NT2/D1 (cell line): Measurements from ENCODE around the gene CPED1.

ENCODE experiments used
- DNase-seq: peaks from one replicate; pipeline ENCODE4 v3.0.0-alpha.2; 2011; ENCODE audit warnings: low read depth, low spot score
- H3K27me3 ChIP-seq: 2 replicates; pipeline ENCODE4 v1.6.0; 2011; ENCODE audit warnings: mild to moderate bottlenecking; ENCODE audit not compliant: insufficient read length, insufficient read depth
- H3K36me3 ChIP-seq: 2 replicates; pipeline ENCODE4 v1.6.1; 2011; ENCODE audit warnings: mild to moderate bottlenecking, low read length, mixed read lengths; ENCODE audit not compliant: insufficient read depth, insufficient read length
- H3K4me1 ChIP-seq: 2 replicates; pipeline ENCODE4 v1.5.1; 2011; ENCODE audit not compliant: insufficient read depth, insufficient read length
- H3K4me3 ChIP-seq: 2 replicates; pipeline ENCODE4 v1.5.1; 2011; ENCODE audit warnings: low read depth; ENCODE audit not compliant: insufficient read length
- H3K9ac ChIP-seq: 2 replicates; pipeline ENCODE4 v1.6.0; 2011; ENCODE audit warnings: low read depth; ENCODE audit not compliant: insufficient read length
- H3K9me3 ChIP-seq: 2 replicates; pipeline ENCODE4 v1.5.1; 2011; ENCODE audit warnings: mild to moderate bottlenecking, low read length; ENCODE audit not compliant: insufficient read depth
- SUZ12 ChIP-seq: IDR thresholded peaks from 2 replicates; pipeline ENCODE4 v1.6.1; 2011; ENCODE audit not compliant: insufficient read length, insufficient read depth; ENCODE audit errors: extremely low read depth
- YY1 ChIP-seq: IDR thresholded peaks from 2 replicates; pipeline ENCODE4 v1.6.1; 2011; ENCODE audit not compliant: insufficient read length, insufficient read depth
- ZNF274 ChIP-seq: IDR thresholded peaks from 2 replicates; pipeline ENCODE4 v1.6.1; 2011; ENCODE audit warnings: mild to moderate bottlenecking, low read depth, low read length

The CPED1 gene

DNA sequence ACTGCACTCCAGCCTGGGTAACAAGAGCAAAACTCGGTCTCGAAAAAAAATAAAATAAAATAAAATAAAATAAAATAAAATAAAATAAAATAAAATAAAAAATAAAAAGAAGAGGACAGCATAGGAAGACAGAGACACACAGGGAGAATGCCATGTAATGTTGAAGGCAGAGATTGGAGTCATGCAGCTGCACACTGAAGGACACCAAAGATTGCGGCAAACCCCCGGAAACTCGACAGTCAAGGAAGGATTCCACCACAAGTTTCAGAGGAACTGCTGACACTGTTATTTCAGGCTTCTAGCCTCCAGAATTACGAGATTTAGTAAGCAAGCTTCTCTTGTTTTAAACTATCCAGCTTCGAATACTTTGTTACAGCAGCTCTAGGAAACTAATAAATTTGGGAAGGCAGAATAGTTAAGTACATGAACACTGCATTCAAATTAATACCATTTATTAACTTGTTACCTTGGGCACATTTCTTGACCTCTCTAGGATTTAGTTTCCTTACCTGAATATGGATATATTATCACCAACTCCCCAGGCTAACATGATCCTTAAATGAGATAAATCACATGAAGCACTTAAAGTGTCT lies 9.5 kb downstream of the CPED1 start:
- DNase-seq = no peak
- no peak overlapping the region for H3K4me3 ChIP-seq
- no peak overlapping the region for H3K9ac ChIP-seq
- no peaks in the 10 kb centered on the region for H3K27me3 ChIP-seq
- TF ChIP-seq YY1 (no peak), ZNF274 (no peak), SUZ12 (no peak)
- H3K9me3 ChIP-seq = no peaks in the 10 kb centered on the region
- no peaks in the 10 kb centered on the region for H3K36me3 ChIP-seq
- H3K4me1 ChIP-seq = no peaks in the 10 kb centered on the region

DNA sequence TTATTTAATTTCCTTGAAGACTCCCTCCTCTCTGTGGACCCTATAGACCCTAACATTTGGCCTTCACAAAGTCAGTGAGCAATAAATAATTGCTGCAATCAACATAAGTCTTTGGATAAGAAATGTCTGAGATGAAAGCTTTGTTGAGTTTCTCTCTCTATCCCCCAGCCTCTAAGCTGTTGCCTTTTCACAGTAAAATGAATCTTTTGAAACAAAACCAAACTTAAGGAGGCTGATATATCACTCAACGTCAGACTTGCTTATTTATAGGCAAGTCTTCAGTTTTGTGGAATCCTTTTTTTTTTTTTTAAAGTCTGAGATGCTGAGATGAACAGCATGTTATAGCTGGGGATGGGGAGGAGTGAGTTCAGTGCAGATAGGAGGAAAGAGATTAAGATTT lies 10.0 kb downstream of the CPED1 start:
- no peak for DNase-seq
- no peak for TF ChIP-seq YY1
- TF ChIP-seq ZNF274 = no peak
- TF ChIP-seq SUZ12 = no peak
- Histone ChIP-seq H3K36me3 (no peaks in the 10 kb centered on the region), H3K27me3 (no peaks in the 10 kb centered on the region), H3K4me3 (no peak overlapping the region), H3K4me1 (no peaks in the 10 kb centered on the region), H3K9ac (no peak overlapping the region), H3K9me3 (no peaks in the 10 kb centered on the region)

DNA sequence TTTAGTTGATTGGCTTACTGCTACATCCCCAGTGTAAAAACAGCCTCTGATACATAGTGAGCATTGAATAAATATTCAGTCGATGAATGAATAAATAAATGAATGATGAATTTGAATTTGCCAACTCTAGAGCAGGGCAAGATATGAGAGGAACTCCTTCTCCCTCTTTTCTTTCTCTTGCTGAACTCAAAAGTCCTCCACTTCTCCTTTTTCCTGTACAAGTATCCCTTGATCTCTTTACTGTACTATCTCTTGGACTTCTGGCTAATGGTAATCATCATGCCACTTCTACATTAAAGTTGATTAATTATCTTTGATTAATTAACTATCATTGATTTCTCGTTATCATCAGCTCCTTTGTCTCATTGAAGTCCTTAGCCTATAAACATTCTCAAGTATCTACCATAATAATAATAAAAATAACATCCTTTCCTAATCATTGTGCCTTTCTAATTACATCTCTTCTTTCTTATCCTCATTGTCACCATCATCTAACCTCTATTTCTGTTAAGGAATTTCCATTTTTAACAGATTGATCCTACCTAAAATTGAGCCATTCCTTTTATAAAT lies 10.6 kb downstream of the CPED1 start:
- no peak for DNase-seq
- no peaks in the 10 kb centered on the region for H3K27me3 ChIP-seq
- no peak overlapping the region for H3K4me3 ChIP-seq
- no peaks in the 10 kb centered on the region for H3K9me3 ChIP-seq
- no peak overlapping the region for H3K9ac ChIP-seq
- H3K4me1 ChIP-seq = no peaks in the 10 kb centered on the region
- H3K36me3 ChIP-seq = no peaks in the 10 kb centered on the region
- TF ChIP-seq ZNF274 = no peak
- no peak for TF ChIP-seq YY1
- TF ChIP-seq SUZ12 = no peak

DNA sequence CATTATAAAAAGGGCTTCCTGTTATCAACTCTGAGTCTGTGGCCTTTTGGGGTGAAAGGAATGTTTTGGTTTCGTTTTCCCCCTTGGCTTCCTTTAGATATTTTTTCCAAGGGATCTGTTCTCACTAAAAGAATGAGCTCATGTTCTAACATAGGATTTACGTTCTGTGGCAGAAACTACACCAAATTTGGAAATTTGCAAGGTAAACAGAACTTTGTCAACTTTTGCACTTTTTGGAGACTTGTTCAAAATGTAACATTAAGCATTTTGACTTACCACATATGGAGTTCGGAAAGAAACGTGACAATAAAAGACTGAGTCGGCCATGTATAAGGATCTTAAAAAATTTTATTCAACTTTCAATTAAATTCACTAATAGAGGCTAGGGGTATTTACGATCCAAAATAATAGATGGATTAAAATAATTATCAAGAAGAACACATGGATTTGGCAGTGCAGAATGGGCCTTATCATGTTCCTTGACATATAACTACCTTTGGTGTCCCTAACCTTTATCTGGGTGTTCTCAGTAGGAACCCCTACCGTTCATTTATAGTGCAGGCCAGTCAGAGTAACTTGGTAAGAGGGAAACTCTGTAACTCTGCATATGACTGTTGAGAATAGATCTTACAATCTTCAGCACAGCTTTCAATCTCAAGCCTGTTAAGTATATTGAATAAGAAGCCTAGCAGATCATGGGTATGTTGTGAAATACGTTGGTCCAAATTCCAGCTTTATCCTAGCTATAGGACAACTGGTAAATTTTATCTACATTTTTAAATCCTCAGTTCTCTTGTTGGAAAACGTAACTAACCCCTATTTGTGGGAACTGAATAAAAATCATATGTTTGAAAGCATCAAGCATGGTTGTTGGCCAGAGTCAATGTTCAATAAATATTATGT lies 11.8 kb downstream of the CPED1 start:
- TF ChIP-seq YY1 (no peak), ZNF274 (no peak), SUZ12 (no peak)
- no peaks in the 10 kb centered on the region for H3K27me3 ChIP-seq
- no peaks in the 10 kb centered on the region for H3K4me1 ChIP-seq
- no peak overlapping the region for H3K4me3 ChIP-seq
- H3K36me3 ChIP-seq = no peaks in the 10 kb centered on the region
- H3K9ac ChIP-seq = no peak overlapping the region
- no peak for DNase-seq
- no peaks in the 10 kb centered on the region for H3K9me3 ChIP-seq

- no peak for DNase-seq
- no peaks in the 10 kb centered on the region for H3K9me3 ChIP-seq
- H3K27me3 ChIP-seq = no peaks in the 10 kb centered on the region
- no peaks in the 10 kb centered on the region for H3K4me1 ChIP-seq
- TF ChIP-seq ZNF274 (no peak), SUZ12 (no peak), YY1 (no peak)
- no peak overlapping the region for H3K9ac ChIP-seq
- H3K4me3 ChIP-seq = no peak overlapping the region
- H3K36me3 ChIP-seq = no peaks in the 10 kb centered on the region
Observed at GRCh38 chr7:121001234-121001906, 12.9 kb downstream of the CPED1 start.

DNA sequence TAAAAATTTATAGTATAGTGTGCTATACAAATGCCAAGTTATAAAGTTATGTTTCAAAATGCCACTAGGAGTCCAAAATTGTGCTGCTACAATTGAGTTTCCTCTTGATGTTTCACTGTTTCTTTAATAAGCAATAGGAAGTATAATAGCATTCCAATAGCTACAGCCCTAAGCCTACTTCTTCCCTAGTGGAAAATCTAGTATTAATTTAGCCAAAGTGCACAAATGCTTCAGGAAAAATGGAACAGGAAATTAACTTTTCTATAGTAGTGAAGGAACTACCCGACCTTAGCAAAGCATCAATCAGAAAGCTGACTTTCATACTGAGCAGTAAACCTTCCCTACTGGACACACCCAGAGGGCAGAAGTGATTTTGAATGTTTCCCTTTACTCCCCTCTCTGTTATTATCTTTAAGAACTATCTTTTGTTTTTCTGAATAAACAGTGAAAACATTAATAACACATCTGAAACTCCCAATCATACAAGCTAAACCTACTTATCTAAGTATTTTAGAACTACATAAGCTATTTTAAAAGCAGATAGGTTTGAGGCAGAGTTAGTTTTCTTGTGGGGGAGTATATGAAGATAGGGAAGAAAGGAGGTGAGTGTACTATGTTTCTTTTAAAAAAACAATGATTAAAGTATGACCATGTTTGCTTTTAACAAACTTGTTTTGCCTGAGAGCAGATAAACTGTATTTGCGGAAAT lies 13.7 kb downstream of the CPED1 start:
- no peaks in the 10 kb centered on the region for H3K27me3 ChIP-seq
- no peaks in the 10 kb centered on the region for H3K4me1 ChIP-seq
- H3K36me3 ChIP-seq = no peaks in the 10 kb centered on the region
- no peak for DNase-seq
- H3K9ac ChIP-seq = no peak overlapping the region
- no peak overlapping the region for H3K4me3 ChIP-seq
- H3K9me3 ChIP-seq = no peaks in the 10 kb centered on the region
- TF ChIP-seq SUZ12 (no peak), YY1 (no peak), ZNF274 (no peak)

GRCh38 chr7:121002757-121003200 lies 14.3 kb downstream of the CPED1 start:
- Histone ChIP-seq H3K4me1 (no peaks in the 10 kb centered on the region), H3K36me3 (no peaks in the 10 kb centered on the region), H3K9ac (no peak overlapping the region), H3K4me3 (no peak overlapping the region), H3K9me3 (no peaks in the 10 kb centered on the region), H3K27me3 (no peaks in the 10 kb centered on the region)
- TF ChIP-seq ZNF274 = no peak
- TF ChIP-seq YY1 = no peak
- TF ChIP-seq SUZ12 = no peak
- no peak for DNase-seq
